ENCODE results near the gene KRT34. TPM values are rescaled to one million over a fixed set of nuclear protein-coding genes. Genes with fewer than 3 reads are reported as not detected.
"Not testable (repeated sequence)": the region's sequence is repeated elsewhere in the genome, so short reads cannot be mapped to it uniquely, and the experiment has no call there.

Gene KRT34
- total and polyA plus RNA-seq, 9 donors: not detected

GRCh38 chr17:41386227-41386626, 4.1 kb upstream of the KRT34 start:
- WGBS, 3 donors: 93 to 97% (median 95%) methylated on average over 1 of the region's 1 CpG
- H3K27me3 ChIP-seq: no peaks in the 10 kb centered on the region
- intact Hi-C loops (cut with DNase I): no loop called here
- no peak overlapping the region for H3K27ac ChIP-seq
- TF ChIP-seq POLR2A (IDR thresholded peaks at IDR 0.05) (no peak), CTCF (IDR thresholded peaks at IDR 0.05) (no peak)
- no peaks in the 10 kb centered on the region for H3K4me1 ChIP-seq (ENCODE audit: insufficient read depth)
- H3K36me3 ChIP-seq: no peaks in the 10 kb centered on the region
- H3K4me3 ChIP-seq: no peak overlapping the region
- no peaks in the 10 kb centered on the region for H3K9me3 ChIP-seq
- no peak for DNase-seq

GRCh38 chr17:41383690-41384089, 1.6 kb upstream of the KRT34 start:
- H3K4me3 ChIP-seq: no peak overlapping the region
- H3K27ac ChIP-seq: no peak overlapping the region
- no peak for DNase-seq
- 93 to 98% (median 97%) methylated on average over 1 of the region's 1 CpG for whole genome bisulfite sequencing, 3 donors
- H3K27me3 ChIP-seq: no peaks in the 10 kb centered on the region
- intact Hi-C loops (cut with DNase I): no loop called here
- no peak for TF ChIP-seq EP300 (IDR thresholded peaks at IDR 0.05)
- TF ChIP-seq CTCF (IDR thresholded peaks at IDR 0.05): no peak
- no peak for TF ChIP-seq POLR2A (IDR thresholded peaks at IDR 0.05)
- no peaks in the 10 kb centered on the region for H3K9me3 ChIP-seq
- no peaks in the 10 kb centered on the region for H3K36me3 ChIP-seq
- H3K4me1 ChIP-seq (ENCODE audit: insufficient read depth): no peaks in the 10 kb centered on the region

GRCh38 chr17:41382394-41382793, 288 bp upstream of the KRT34 start:
- 75 to 100% (median 96%) methylated on average over 1 of the region's 1 CpG for WGBS, 3 donors
- H3K27me3 ChIP-seq: no peaks in the 10 kb centered on the region
- H3K9me3 ChIP-seq: no peaks in the 10 kb centered on the region
- no peaks in the 10 kb centered on the region for H3K36me3 ChIP-seq
- TF ChIP-seq EP300 (IDR thresholded peaks at IDR 0.05) (no peak), POLR2A (IDR thresholded peaks at IDR 0.05) (no peak), CTCF (IDR thresholded peaks at IDR 0.05) (no peak)
- peaks cover 3% of the 10 kb centered on the region for H3K4me1 ChIP-seq (ENCODE audit: insufficient read depth)
- intact Hi-C loops (cut with DNase I): no loop called here
- no peak overlapping the region for H3K27ac ChIP-seq
- no peak for DNase-seq
- H3K4me3 ChIP-seq: no peak overlapping the region

- DNase-seq, H3K4me3 ChIP-seq: not testable (repeated sequence)
- WGBS, 3 donors: 94 to 98% (median 97%) methylated on average over 7 of the region's 7 CpGs
Observed at GRCh38 chr17:41380091-41380490, 2.0 kb downstream of the KRT34 start.

GRCh38 chr17:41377546-41377945, 4.6 kb downstream of the KRT34 start:
- 0 to 3% (median 2%) methylated on average over 2 of the region's 2 CpGs for whole genome bisulfite sequencing, 3 donors
- Histone ChIP-seq H3K4me1 (ENCODE audit: insufficient read depth) (peaks cover 7% of the 10 kb centered on the region), H3K27ac (no peak overlapping the region), H3K27me3 (no peaks in the 10 kb centered on the region), H3K4me3 (no peak overlapping the region), H3K9me3 (no peaks in the 10 kb centered on the region), H3K36me3 (no peaks in the 10 kb centered on the region)
- no peak for DNase-seq
- TF ChIP-seq POLR2A (IDR thresholded peaks at IDR 0.05): no peak
- no peak for TF ChIP-seq CTCF (IDR thresholded peaks at IDR 0.05)
- no peak for TF ChIP-seq EP300 (IDR thresholded peaks at IDR 0.05)
- intact Hi-C loops (cut with DNase I): no loop called here

More at GRCh38 chr17:41380091-41380490, 2.0 kb downstream of the KRT34 start:
- intact Hi-C loops (cut with DNase I); H3K27me3 ChIP-seq; H3K4me1 ChIP-seq (ENCODE audit: insufficient read depth); H3K36me3 ChIP-seq; H3K9me3 ChIP-seq; H3K27ac ChIP-seq: not testable (repeated sequence)

All from ovary (tissue), 9 donors.